Parathyroid adenoma (tissue), 2 donors: Measurements from ENCODE around the gene EIF3J.

ENCODE experiments used
- H2AFZ ChIP-seq: fragments of 300-600 bp; sonication (generic); one replicate; pipeline ENCODE4 v1.7.0; 2017; ENCODE audit warnings: antibody characterized with exemption, mild to moderate bottlenecking
- H3K27ac ChIP-seq: fragments of 300-600 bp; sonication (generic); one replicate; pipeline ENCODE4 v1.7.0; 2017
- H3K27me3 ChIP-seq: fragments of 300-600 bp; sonication (generic); one replicate; pipeline ENCODE4 v1.7.0; 2017; ENCODE audit warnings: low read length; ENCODE audit not compliant: control insufficient read depth, insufficient read depth
- H3K36me3 ChIP-seq: fragments of 300-600 bp; sonication (generic); one replicate; pipeline ENCODE4 v1.7.0; 2017; ENCODE audit warnings: low read length; ENCODE audit not compliant: control insufficient read depth, insufficient read depth
- H3K4me1 ChIP-seq: fragments of 300-600 bp; sonication (generic); one replicate; pipeline ENCODE4 v1.7.0; 2017; ENCODE audit warnings: control low read depth
- H3K4me2 ChIP-seq: fragments of 300-600 bp; sonication (generic); one replicate; pipeline ENCODE4 v1.7.0; 2017; ENCODE audit warnings: low read length
- H3K4me3 ChIP-seq: fragments of 300-600 bp; sonication (generic); one replicate; pipeline ENCODE4 v1.7.0; 2017; ENCODE audit warnings: low read depth, low read length
- H3K79me2 ChIP-seq: fragments of 300-600 bp; sonication (generic); one replicate; pipeline ENCODE4 v1.7.0; 2017; ENCODE audit warnings: control low read depth
- H3K9ac ChIP-seq: fragments of 300-600 bp; sonication (generic); one replicate; pipeline ENCODE4 v1.7.0; 2017; ENCODE audit warnings: mild to moderate bottlenecking
- H3K9me3 ChIP-seq: fragments of 300-600 bp; sonication (generic); one replicate; pipeline ENCODE4 v1.7.0; 2017; ENCODE audit warnings: low read length; ENCODE audit not compliant: control insufficient read depth
- CTCF ChIP-seq: fragments of 300-600 bp; sonication (generic); IDR thresholded peaks from one replicate; pipeline ENCODE4 v1.7.0; 2017; ENCODE audit warnings: antibody characterized with exemption, mild to moderate bottlenecking
- donor health status: primary hyperparathyroidism.

EIF3J gene, protein sequence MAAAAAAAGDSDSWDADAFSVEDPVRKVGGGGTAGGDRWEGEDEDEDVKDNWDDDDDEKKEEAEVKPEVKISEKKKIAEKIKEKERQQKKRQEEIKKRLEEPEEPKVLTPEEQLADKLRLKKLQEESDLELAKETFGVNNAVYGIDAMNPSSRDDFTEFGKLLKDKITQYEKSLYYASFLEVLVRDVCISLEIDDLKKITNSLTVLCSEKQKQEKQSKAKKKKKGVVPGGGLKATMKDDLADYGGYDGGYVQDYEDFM

DNA sequence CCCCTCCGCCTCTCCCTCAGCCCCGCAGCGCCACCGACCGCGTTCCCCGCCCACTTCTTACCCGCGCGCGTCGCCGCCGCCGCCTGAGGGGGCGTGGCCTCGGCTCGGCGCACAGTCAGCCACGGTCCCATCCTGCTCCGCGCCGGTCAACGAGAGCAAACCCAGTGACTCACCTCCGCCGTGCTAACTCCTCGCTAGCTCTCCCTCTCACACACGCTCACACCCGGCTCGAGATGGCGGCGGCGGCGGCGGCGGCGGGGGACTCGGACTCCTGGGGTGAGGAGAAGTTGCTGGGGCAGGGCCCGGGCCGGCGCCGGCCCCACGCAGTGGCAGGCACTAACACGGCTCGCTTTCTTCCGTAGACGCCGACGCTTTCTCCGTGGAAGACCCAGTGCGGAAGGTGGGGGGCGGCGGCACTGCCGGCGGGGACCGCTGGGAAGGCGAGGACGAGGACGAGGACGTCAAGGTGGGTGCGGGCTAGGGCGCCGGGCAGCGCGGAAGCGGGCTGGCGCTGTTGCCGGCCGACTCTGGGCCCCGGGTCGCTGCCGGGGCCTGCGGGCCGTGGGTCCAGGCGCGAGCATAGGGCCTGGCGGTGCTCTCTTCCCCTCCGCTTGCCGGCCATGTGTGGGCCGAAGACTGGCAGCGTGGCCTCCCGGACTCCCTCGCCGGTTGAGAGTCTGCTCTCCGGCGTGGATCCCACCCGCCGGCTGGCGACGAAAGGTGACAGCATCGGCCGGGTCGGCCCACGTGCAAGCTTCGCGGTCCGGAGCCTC is at the start of gene EIF3J:
Gene EIF3J (plus strand): TSS at position 186 of the 773 bp plus-strand sequence. CDS start 48 bp downstream, at position 234.
- no peaks in the 10 kb centered on the region for H3K9me3 ChIP-seq
- H2AFZ ChIP-seq = peak within 1 kb of the TSS; percentile 90
- H3K27me3 ChIP-seq = no peaks in the 10 kb centered on the region
- H3K4me1 ChIP-seq = no peaks in the 10 kb centered on the region
- H3K79me2 ChIP-seq = peaks cover 8% of the 10 kb centered on the region
- H3K4me3 ChIP-seq = peak within 1 kb of the TSS; percentile 88
- no peak for TF ChIP-seq CTCF
- H3K9ac ChIP-seq = peak within 1 kb of the TSS; percentile 72
- H3K4me2 ChIP-seq = peak within 1 kb of the TSS; percentile 97
- peak within 1 kb of the TSS; percentile 84 for H3K27ac ChIP-seq
- H3K36me3 ChIP-seq = no peaks in the 10 kb centered on the region

DNA sequence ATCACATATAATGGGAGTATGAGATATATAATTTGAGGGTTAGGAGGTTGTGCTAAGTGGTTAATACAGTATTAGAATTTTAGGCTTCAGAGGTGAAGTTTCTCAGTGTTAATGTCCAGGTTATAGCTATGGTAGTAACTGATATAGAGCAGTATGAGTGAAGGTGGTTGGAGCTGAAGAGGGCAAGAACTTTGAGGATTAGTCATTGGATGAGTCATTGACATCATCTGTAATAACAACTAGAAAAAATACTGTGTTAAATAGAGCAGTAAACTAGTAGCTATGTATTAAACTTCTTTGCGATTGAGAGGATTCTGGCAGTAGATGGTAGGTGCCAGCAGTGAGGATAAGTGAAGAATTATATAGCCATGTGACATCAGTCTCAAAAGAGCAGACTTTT is 47.5 kb upstream of the EIF3J start:
- Histone ChIP-seq H3K4me2 (no peak overlapping the region), H3K27ac (no peak overlapping the region), H3K36me3 (no peaks in the 10 kb centered on the region), H3K4me3 (no peak overlapping the region), H2AFZ (no peak overlapping the region), H3K9me3 (no peaks in the 10 kb centered on the region), H3K27me3 (no peaks in the 10 kb centered on the region), H3K79me2 (no peaks in the 10 kb centered on the region), H3K4me1 (no peaks in the 10 kb centered on the region), H3K9ac (no peak overlapping the region)
- no peak for TF ChIP-seq CTCF

- Histone ChIP-seq H3K27ac (no peak overlapping the region), H3K9me3 (no peaks in the 10 kb centered on the region), H3K36me3 (no peaks in the 10 kb centered on the region), H3K4me2 (no peak overlapping the region), H3K27me3 (no peaks in the 10 kb centered on the region), H3K4me1 (no peaks in the 10 kb centered on the region), H3K79me2 (no peaks in the 10 kb centered on the region), H3K9ac (no peak overlapping the region), H3K4me3 (no peak overlapping the region), H2AFZ (no peak overlapping the region)
- TF ChIP-seq CTCF = no peak
These were observed 46.3 kb upstream of the EIF3J start for GRCh38 chr15:44490622-44491021.

GRCh38 chr15:44492040-44492439 is 44.9 kb upstream of the EIF3J start:
- Histone ChIP-seq H3K4me2 (no peak overlapping the region), H3K27ac (no peak overlapping the region), H2AFZ (no peak overlapping the region), H3K9ac (no peak overlapping the region), H3K27me3 (no peaks in the 10 kb centered on the region), H3K4me3 (no peak overlapping the region), H3K79me2 (no peaks in the 10 kb centered on the region), H3K36me3 (no peaks in the 10 kb centered on the region), H3K4me1 (no peaks in the 10 kb centered on the region), H3K9me3 (no peaks in the 10 kb centered on the region)
- TF ChIP-seq CTCF = no peak
